GDM1 (cell line): ENCODE results near the gene WHAMM.
"Not testable (repeated sequence)": the region's sequence is repeated elsewhere in the genome, so short reads cannot be mapped to it uniquely, and the experiment has no call there.

Source experiments
- DNase-seq: peaks from one replicate; lab custom pipeline; 2025; lab: John Stamatoyannopoulos, UW

Gene WHAMM

DNA sequence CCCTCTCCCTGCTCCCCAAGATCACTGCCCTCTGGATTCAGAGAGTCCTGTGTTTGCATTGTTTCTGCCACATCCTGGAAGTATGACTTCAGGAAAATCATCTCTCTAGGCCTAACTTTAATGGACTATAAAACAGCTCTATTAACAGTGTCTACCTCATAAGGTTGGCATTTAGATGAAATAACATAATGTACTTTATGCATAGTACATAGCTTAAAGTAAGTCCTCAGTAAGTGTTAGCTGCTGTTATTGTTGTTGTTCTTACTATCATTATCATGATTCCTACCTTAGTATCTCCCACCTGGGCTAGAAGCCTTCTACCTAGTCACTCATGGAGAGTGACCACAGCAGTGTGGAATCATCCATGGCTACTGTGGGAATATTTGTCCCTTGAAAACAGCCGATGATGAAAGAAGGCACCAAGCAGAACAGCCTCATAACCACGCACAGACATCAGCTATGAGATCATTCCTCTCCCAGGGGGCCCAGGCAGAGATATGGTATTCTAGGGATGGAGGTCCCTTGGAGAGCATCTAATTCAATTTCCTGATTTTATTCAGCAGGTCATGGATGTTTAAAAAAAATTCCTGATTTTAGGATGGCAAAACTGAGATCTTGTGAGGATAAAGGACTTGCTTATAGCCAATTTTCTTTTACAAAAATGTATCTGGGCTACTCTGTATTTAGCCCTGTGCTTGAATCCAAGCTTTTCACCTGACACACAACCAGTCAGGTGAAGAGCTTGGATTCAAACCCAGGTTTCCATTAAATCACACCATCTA lies 5.4 kb upstream of the WHAMM start:
- DNase-seq, result no peak

DNA sequence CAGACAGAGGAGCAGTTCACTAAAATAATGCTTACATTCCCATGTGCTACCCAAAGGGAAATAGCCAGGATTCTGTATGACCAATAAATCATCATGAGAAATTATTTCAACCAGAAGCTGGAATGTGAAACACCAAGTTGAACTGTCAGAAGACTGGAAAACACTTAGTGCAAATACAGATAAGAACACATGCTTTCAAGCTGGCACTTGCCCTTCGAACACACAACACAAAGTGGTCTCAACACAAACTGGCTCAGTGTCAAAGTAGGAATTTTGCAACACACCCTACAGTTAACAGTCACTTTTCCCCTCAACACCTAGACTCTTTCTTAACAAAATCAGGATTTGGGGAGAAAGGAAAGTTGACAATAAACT lies 4.9 kb upstream of the WHAMM start:
- no peak for DNase-seq

DNA sequence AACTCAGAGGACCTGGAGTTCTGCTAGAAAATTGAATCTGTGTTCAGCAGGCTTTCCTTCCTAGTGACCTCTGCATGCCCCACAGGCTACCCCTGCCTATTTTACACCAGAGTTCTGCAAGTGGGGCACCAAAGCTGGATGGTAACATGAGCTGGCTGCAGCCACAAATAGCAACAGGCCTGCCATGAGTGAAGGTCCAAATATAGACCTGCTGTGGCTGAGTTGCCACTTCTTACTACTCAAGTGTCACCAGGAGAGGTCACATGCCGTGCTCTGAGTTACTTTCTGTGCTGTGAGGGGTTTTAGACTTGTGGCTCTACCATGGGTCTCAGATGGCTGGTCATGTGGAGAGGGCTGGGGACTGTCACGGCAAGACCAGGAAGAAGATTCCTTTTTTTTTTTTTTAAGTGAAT lies 3.4 kb upstream of the WHAMM start, which contains the start of gene FSD2:
Gene FSD2 (minus strand): TSS at position 76 of the 413 bp plus-strand sequence. CDS start 18,679 bp downstream, outside the sequence.
- peak; percentile 58 for DNase-seq

DNA sequence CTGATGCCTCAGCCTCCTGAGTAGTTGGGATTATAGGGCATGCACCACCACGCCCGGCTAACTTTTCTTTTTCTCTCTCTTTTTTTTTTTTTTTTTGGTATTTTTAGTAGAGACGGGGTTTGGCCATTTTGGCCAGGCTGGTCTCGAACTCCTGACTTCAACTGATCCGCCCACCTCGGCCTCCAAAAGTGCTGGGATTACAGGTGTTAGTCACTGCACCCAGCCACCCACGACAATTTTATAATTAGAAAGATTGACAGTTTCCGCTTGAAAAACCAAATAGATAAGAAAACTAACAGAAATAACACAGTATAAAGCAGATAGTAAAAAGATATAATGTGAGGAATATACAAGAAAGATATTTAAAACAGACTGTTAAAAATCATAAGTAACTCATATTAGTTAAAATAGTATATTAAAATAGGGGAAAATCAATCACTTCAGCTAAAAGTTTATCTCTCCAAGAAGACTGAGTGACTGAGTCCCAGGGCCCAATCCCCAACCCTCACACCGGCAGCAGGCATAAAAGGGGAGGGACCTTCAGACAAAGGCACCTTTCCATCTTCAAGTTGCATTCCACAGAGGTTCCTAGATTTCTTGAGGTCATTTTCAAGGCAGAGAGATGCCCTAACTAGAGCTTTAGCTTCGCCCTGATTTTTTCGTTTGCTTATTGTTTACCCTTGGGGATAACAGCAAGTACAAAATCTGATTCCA lies 1.4 kb upstream of the WHAMM start:
- DNase-seq, result no peak

DNA sequence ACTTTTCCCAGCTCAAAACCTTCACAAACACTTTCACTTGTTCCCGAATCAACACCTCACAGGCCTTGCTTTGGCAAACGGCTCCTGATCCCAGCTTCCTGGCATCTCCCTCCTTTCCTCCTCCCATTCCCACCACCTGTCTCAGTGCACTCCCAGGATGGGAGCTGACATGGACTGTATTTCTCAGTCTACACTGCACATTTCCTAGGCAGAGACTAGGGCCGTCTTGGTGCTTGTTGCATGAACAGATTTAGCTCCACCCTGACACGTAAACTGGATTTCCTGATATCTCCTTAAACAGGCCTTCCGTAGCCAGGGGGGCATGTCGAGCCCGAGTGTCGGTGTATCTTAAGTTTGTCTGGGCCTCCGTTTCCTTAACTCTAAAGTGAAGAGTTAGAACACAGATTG lies 790 bp upstream of the WHAMM start:
- no peak for DNase-seq

DNA sequence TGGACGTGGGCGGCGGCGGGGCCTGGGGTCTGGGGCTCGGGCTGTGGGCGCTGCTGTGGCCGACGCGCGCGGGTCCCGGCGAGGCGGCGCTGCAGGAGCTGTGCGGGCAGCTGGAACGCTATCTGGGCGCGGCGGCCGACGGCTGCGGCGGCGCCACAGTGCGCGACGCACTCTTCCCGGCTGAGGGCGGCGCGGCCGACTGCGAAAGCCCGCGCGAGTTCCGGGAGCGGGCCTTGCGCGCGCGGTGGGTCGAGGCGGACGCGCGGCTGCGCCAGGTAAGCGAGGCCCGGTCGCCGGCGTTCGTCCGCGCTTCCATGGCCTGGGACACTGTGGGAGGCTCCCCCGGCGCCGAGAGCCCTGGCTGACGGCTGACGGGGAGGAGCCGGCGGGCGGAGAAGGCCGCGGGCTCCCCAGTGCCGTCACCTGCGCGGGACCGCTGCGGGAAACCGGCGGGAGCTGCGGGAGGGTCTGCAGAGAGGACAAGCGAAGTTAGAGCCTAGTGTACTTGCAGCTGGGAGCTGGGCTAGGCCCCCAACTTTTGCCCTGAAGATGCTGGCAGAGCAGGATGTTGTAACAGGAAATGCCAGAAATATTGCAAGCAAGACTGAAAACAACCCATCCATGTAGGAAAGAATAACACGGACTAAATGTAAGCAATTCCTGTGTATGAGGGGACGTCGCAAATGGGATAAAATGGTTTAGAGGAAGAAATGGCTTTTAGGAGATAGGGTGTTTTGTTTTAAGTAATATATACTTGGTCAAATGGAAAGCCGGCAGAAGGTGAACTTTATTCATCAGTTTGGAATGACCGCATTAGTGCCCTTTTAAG lies 847 bp downstream of the WHAMM start:
- peak; percentile 23 for DNase-seq

DNA sequence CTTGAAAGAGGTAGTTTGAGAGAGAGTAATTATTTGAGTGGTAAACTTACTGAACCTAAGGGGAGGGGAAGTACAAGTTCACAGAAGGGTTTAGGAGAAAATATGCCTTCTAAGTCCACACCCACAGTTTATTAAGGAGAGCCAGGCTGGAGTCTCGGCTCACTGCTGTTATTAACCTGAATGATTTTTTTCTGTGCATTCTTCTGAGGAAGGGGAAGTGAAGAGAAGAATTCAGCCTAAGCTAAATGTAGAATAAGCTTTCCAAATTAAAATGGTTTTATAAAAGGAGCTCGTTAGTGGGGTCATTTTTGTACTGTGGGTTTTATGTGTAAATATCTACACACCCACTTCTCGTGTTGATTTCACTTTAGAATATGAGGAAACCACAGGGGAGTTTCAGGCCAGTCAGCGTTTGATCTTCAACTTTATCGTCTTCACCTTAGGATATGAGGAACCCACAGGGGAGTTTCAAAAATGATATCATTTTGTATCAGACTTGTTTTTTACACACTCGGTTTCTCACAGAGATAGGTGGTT lies 1.5 kb downstream of the WHAMM start:
- no peak for DNase-seq

DNA sequence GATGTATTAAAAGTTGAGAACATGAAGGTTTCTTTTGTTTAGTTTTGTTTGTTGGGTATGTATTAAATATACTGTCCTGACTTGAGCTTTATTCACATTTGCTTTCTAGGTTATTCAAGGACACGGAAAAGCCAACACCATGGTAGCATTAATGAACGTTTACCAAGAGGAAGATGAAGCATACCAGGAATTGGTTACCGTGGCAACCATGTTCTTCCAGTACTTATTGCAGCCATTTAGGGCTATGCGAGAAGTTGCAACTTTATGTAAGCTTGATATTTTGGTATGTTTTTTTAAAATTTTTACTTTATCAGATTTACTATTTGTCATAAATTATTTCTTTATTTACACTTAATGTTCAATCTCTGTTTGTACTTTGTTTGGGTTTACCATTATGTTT lies 3.6 kb downstream of the WHAMM start:
- no peak for DNase-seq

DNA sequence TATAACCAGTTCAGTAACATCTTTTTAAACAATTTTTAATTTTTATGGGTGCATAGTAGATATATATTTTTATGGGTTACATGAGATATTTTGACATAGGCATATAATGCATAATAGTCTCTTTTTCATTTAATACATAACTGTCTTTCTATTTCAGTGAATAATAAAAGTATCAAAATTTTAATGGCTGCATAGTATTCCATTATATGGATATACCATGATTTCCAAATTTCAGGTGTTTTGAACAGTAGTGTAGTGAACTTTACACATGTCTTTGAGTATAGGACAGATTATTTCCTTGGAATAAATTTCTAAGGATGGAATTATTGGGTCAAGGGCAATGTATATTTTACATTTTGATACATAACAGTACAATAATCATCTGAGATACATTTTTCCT lies 10.7 kb downstream of the WHAMM start:
- no peak for DNase-seq

DNA sequence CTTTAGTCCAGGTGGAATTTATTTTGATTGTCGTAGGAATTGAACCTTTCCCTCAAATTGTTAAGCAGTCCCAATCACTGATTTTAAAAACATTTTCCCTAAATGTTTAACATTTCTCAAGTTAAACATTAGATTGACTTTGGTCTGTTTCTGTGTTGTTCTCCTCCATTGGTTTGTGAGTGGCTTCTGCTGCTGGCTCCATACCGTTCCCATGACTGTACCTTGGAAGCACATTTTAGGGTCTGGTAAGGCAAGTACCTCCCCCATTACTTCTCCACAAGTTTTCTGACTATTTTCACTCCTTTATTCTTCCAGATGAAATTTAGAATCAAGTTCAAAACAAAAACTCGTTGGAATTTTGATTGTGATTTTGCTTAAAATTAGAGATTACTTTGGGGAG lies 12.0 kb downstream of the WHAMM start:
- not testable (repeated sequence) for DNase-seq

DNA sequence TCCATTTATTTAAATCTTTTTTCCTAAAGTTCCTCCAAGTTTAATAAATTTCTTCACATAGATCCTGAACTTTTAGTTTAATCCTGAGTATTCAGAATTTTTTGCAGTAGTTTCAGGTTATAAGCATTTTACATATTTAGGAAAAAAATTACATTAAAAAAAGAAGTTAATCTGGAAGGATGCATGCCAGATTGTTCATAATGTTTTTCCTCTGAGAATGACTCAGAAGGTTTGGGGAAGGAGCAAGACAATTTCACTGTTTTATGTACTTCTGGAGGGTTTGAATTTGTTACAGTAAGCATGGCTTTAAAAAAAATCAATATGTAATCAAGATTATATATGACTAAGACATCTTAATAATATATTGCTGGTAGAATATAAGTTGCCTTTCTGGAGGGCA lies 12.4 kb downstream of the WHAMM start:
- not testable (repeated sequence) for DNase-seq

DNA sequence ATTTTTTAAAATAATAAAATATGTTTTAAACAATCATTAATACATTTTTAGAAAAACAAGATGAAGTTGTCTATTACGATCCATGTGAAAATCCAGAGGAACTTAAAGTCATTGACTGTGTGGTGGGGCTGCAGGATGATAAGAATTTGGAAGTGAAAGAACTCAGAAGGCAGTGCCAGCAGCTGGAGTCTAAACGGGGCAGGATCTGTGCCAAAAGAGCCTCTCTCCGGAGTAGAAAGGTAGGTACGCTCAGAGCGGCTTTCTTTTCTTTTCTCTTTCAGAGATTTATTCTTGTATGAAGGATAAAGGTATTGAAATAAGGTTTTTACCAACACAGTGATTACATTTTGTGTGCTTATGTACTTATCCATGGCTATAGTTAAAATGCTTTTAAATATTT lies 13.6 kb downstream of the WHAMM start:
- DNase-seq, result no peak

DNA sequence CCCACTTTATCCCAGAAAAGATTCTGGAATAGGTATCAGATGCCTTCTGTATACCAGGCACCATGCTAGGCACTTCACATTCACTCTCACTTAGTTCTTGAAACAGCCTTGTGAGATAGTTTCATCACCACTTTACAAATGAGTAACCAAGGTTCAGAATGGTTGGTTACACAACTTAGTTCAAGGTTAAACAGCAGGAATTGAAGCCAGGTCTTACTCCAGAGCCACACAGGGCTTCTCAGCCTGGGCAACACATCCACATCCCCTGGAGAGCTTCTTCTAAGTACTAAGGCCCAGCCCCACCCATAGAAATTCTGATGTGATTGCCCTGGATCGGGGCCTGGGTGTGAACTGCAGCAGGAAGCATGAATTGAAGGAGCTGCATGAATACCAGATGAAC lies 18.6 kb downstream of the WHAMM start:
- no peak for DNase-seq

DNA sequence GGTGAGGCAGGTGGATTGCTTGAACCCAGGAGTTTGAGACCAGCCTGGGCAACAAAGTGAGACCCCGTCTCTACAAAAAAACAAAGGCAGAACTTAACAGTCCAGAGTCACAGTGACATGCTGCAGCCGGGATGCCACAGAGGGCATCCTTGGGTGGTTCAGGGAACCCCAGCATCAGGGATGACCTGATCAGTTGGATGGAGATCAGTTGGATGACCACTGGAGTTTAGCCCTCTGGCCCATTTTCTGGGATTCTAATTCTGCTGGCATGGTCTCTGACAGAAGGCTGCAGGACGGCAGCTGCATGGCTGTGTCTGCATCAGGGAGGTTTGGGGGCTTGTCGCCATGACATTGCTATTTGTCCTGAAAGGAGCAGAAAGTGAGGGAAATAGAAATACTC lies 19.8 kb downstream of the WHAMM start:
- DNase-seq, result no peak

DNA sequence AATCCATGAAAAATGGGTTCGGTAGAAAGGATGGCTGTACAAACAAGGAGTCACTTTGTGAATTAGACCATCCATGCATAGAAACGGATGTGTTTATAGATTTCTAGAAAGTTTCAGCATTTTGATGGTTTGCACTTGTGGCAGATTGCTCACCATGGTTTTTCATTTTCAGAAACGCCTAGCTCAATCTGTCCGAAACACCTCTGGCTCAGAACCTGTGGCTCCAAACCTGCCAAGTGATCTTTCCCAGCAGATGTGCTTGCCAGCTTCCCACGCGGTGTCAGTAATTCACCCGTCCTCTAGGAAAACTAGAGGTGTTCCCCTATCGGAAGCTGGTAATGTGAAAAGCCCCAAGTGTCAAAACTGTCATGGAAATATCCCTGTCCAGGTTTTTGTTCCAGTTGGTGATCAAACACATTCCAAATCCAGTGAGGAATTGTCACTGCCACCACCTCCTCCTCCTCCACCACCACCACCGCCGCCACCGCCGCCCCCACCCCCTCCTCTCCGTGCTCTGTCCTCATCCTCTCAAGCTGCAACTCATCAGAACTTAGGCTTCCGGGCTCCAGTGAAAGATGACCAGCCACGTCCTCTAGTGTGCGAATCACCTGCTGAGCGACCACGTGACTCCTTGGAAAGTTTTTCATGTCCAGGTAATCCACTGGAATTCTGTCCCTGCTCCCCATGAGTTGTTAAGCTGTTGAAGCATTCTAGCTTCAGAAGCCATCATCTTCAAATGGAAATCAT lies 21.2 kb downstream of the WHAMM start:
- DNase-seq, result no peak

DNA sequence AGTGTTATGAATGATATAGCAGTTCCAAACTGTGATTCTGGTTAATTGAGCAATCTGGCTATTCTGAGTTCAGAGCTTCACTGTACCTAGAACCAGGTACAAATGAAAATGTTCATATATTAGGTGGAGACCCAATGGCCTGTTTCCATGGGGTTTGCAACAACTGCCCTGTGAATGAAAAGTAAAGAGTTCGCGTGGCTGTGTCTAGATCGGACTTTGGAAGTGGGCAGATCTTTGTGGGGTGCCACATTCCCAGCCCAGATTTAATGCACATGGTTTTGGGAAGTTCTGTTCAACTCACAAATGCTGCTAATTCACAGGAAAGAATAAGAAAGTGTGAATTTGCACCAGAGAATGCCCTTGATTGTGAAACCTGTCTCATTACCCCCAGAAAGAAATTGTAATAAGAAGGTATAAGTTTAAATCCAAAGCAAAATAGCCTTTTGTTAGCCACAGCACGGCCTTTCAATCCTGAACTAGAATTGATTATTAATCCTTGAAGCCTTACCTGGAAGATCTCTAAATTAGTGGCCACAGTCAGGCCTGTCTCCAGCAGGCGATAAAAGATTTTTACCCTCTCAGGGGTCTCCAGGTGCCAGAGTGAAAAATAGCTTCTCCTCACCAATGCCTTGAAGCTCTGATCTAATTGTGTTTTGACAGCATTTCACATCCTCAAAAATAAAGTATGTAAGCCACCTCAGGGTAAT lies 22.6 kb downstream of the WHAMM start:
- no peak for DNase-seq

DNA sequence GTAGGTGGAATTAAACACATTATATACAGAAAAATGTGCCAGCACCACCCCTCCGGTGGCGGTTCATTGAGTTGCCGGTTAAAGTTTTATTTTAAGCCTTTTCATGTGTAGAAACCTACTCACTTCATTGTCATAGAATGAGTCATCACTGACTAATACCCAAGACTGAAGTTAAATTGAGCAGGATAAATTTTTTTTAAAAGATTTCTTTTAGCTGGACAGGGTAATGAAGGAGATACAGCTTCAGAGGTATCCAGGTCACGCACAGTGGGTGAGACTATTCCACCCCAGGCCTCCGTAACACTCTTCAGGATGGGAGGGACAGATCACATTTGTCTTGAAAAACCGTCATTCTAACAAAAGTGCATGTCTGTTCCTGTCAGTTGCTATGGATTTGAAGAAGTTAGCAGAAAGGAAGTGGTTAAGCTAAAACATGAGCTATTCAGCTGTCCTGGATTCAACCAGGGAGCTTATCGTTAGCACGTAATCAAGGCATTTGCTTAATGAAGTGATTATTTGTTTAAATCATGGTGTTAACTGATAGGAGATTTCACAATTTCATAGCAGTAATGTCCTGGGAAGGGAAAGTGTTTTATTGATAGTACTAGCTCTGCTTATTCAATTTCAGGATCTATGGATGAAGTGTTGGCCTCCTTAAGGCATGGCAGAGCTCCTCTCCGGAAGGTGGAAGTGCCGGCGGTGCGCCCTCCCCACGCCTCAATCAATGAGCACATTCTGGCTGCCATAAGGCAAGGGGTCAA lies 23.4 kb downstream of the WHAMM start:
- peak; percentile 56 for DNase-seq

DNA sequence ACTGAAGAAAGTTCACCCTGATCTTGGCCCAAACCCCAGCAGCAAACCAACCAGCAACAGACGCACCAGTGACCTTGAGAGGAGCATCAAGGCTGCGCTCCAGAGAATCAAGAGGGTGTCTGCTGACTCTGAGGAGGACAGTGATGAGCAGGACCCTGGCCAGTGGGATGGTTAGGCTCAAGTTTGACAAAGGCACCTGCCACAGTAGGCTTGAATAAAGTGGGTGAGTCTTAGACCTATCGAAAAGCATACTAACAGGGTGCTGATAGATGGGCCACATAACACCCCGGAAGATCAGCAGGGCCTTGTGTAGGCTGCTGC lies 23.9 kb downstream of the WHAMM start:
- DNase-seq, result no peak

DNA sequence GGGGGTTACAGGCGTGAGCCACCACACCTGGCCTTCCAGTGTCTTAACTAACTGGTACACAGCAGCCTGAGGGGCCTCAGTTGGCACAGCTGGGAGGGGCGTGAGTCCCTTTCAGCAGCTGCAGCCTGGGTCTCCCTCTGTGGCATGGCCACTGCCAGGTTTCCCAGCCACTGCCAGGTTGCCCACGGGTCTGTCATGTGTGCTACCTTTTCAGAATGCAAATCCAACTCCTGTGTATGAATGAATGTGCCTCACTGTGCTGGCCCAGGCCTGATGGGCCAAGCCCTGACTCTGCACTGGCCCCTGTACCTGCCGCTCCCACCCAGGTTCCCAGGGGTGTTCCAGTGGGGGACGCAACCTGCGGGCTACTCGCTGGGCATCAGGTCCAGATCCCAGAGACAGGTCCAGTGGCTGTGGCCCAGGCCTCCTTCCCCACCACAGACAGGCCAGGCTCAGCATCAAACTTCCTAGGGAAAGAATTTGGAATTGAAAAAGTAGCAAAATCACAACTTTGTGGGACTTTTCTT lies 26.0 kb downstream of the WHAMM start:
- DNase-seq, result no peak

DNA sequence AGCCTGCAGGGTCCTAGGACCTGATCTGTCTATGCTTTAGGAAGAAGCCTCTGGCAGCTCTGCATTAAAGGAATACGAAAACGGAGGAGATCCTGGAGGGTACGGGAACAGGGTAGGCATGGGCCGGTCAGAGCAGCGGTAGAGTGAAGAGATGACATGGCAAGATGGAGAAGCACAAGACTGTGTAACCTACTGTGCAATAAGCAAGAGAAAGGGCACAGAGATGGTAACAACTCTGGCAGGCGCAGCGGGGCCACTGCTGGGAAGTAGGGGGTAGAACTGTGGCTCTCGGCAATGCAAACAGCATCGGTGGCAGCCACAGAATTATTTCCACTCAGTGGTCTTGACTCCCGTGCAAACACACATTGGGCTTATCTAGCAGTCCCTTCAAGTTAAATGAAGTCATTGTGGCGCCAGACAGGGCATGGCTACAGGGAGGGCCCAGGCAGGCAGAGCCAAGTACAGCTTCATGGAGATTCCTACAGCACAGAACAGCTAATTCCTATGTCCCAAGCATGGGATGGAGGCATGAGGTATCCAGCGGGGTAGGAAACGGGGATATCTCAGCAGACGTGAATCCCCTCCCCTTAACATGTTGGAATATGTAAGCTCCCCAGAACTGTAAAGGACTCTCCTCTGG lies 28.8 kb downstream of the WHAMM start:
- no peak for DNase-seq
